Measurements from ENCODE around the gene KIAA0930.
A peak's percentile ranks its signal among the peaks of the same experiment; 100 is the strongest.
"Not testable (repeated sequence)": the region's sequence is repeated elsewhere in the genome, so short reads cannot be mapped to it uniquely, and the experiment has no call there.

KIAA0930 gene

DNA sequence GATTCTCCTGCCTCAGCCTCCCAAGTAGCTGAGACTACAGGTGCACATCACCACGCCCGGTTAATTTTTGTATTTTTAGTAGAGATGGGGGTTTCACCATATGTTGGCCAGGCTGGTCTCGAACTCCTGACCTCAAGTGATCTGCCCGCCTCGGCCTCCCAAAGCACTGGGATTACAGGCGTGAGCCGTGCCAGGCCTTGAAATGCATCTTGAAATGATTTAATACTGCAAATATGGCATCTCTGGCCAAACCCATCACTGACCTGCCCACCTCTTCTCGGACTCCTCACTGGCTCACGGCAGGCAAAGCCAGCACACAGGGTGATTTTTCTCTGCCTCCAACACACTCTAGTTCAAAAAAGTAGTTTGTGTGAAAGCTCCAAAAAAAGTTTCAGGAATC lies 48.9 kb downstream of the KIAA0930 start:
- not testable (repeated sequence) for DNase-seq (ENCODE audit: low read depth, low spot score); H3K4me3 ChIP-seq (ENCODE audit: low read length)

DNA sequence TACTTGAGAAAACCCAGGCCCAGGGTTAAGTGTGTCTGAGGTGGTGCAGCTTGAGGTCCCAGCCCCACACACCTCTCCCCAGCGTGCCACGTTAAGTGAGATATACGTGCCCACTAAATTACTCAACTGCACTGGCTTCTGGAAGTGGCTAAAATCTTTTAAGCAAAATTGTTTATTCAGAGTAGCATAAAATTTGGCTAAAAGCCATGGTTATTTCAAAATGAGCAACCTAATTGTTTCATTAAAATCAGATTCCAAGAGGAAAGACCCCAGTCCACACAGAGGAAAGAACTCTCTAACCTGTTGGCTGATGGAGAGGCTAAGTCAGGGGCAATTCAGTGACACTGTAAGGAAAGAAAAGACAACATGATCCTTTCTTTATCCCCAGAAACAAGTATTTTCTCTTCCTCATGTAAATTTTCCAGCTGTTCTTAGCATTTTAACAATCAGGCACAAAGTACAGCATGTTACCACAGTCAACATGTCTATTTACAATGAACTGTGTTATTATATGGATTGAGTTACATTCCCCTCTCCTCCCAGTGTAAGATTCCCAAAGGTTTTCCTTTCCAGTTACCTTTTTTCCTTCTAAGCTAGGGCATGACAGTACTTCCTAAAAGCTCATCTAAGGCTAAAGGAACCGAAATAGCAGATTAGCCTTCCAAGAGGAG lies 50.4 kb downstream of the KIAA0930 start:
- no peak overlapping the region for H3K4me3 ChIP-seq (ENCODE audit: low read length)
- DNase-seq (ENCODE audit: low read depth, low spot score): no peak

DNA sequence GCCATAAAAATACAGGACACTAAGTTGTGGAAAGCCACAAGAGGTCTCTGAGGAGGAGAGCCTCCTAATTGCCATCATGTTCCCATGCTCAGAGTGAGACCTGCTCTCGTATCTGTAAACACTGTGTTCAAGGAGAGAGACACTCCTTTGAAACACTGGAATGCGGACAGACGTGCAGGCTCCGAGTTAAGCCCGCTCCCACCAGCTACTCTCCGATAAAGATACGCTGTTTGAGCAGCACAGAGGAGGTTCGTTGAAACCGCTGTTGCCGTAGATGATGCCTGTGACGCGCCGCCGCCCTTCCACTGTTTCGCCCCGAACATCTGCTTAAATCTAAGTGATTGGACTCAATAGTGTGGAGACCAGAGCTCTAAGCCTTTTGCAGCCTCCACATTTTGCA lies 51.9 kb downstream of the KIAA0930 start:
- H3K4me3 ChIP-seq (ENCODE audit: low read length): no peak overlapping the region
- no peak for DNase-seq (ENCODE audit: low read depth, low spot score)

DNA sequence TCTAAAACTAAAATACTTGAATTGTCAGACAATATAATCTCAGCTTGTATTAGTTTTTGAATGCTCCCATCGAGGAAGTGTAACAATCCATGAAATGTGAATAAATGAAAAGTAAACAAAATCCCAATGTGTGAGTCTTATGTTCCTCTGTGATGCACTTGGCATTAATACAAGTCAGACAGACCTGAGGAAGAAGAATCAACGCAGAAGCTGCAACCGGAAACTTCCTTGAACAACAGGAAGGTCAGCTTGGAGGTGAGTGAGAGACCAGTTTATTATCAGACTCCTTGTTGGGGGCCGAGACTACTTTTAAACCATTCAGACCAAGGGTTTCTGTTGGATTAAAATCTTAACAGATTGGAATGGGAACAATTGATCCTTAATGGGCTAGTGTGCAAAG lies 52.8 kb downstream of the KIAA0930 start:
- no peak for DNase-seq (ENCODE audit: low read depth, low spot score)

DNA sequence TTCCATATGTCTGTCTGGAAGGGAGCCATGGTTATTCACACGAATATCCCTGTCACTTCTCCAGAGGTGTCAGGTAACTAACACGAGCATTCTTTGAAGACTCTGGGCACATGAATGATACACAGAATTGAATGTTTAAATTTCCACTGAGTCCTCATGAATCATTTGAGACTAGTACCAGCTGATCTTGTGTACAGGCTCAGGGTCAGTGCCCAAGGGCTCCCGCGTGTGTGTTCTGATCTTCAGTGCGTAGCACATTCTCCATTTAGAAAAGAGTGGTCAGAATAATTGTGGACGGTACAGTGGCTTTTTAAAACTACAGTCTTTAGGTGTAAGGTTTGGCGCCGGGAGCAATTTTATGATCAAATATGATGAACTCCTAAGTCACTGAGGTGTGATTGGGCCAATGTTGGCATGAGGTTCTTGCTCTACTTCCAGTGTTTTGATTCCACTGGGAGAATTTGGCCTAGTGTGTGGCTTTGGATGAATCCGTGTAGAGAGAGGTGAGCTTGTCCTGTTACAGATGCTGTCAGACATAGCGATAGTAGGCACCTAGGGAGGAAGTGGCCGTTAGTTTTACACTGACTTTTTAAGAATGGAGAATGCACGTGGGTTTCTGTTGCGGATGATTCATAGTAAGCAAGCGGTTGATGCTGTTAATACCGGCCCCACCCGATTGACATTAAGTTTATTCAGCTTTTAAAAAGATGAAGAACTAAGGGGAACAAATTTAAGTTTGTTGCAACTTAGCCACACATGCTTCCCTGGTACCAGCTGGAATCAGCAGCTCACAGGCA lies 54.8 kb downstream of the KIAA0930 start:
- H3K4me3 ChIP-seq (ENCODE audit: low read length): no peak overlapping the region
- no peak for DNase-seq (ENCODE audit: low read depth, low spot score)

More for the DNA sequence above, 52.8 kb downstream of the KIAA0930 start:
- no peak overlapping the region for H3K4me3 ChIP-seq (ENCODE audit: low read length)

DNA sequence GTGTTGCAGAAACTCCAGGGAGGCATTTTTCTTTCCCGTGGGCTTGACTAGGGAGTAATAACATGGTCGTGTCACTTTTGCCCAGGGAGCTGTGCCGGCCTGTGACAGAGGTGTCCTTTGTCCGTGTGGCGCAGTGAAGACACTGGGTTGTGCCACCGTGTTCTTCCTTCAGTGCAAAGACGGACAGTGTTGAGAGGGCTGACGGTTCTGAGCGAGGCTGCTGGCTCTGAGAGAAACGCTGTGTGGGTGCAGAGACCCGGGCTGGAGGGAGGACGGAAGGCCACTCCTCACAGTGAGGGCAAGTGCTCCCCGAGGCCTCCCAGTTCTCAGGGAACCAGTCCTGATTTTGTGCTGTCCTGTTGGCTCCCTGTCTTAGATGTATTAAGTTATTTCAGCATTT lies 56.7 kb downstream of the KIAA0930 start:
- no peak overlapping the region for H3K4me3 ChIP-seq (ENCODE audit: low read length)
- DNase-seq (ENCODE audit: low read depth, low spot score): no peak

DNA sequence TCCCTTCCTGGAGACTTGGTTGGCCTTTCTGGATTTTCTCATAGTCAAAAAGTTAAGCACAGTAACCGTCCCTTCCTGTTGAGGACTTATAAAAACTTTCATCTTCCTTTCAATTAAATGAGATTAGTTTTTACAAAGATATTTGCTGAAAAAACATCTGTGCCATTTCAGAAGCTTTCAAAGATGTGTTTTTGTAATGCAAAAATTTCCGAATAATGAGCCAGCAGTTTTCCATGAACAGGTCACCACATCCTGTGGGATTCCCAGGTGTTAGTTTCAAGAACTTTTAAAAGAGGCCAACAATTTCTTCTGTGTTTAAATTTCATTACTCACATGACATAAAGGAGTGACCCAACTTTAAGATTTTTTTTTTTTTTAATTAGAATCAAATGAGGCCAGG lies 58.9 kb downstream of the KIAA0930 start:
- DNase-seq (ENCODE audit: low read depth, low spot score): no peak
- H3K4me3 ChIP-seq (ENCODE audit: low read length): no peak overlapping the region

DNA sequence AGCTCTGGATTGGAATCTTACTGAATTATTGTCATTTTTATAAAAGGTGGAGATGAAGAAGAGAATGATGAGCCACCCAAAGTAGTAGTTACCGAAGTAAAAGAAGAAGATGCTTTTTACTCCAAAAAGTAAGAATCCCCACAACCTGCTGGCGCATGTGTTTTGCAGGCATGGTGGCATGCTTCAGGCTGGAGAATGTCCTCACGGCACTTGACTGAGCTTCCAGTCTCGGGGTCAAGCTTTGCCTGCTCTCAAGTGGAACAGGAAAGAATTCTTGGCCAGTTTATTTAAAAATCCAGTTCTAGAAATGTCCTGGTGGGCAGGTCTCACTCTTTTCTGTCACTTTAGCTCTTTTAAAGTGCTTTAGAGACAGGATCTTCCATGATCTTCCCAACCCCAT lies 59.5 kb downstream of the KIAA0930 start:
- no peak for DNase-seq (ENCODE audit: low read depth, low spot score)
- H3K4me3 ChIP-seq (ENCODE audit: low read length): no peak overlapping the region

DNA sequence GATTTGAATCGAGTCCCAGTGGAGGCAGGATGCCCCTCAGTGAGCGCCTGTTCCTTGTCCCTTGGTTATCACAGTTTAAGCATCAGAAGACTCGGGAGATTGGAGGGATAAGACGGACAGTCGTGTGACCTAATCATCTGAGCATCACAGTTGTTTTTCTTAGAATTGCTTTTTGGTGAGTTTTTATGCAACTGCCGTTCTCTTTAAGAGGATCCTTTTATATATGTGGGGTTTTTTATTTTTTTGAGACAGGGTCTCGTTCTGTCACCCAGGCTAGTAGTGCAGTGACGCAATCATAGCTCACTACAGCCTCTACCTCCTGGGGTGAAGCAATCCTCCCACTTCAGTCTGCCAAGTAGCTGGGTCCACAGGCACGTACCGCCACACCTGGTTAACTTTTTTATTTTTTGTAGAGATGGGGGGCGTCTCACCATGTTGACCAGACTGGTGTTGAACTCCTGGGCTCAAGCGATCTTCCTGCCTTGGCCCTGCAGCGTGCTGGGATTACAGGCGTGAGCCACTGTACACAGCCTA lies 60.5 kb downstream of the KIAA0930 start:
- H3K4me3 ChIP-seq (ENCODE audit: low read length): no peak overlapping the region
- DNase-seq (ENCODE audit: low read depth, low spot score): no peak

DNA sequence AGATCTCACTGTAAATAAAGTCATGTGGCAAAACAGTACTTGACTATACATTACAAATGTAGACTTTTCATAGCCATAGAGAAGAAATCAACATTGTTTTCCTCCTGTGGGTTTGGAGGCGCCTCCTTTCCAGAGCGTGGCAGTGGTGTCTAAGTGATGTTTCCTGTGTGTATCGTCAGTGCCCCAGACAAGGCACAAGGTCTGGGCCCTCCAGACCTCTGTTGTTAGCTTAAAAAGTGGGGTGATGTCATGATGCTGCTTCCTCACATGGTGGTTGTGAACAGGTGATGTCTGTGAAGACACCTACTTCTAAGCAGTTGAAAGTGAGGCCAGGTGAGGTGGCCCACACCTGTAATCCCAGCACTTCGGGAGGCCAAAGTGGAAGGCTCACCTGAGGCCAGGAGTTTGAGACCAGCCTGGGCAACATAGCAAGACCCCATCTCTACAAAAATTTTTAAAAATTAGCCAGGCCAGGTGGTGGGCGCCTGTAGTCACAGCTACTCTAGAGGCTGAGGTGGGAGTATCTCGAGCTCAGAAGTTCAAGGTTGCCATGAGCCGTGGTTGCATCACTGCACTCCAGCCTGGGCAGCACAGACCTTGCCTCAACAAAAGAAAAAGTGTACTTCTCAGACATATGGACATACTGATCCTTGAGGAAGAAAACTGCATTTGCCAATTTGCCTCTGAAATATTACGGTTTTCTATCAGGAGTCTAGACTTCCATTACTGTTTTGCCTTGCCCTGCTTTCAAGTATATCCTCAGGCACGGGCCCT lies 61.2 kb downstream of the KIAA0930 start:
- H3K4me3 ChIP-seq (ENCODE audit: low read length): no peak overlapping the region
- no peak for DNase-seq (ENCODE audit: low read depth, low spot score)

DNA sequence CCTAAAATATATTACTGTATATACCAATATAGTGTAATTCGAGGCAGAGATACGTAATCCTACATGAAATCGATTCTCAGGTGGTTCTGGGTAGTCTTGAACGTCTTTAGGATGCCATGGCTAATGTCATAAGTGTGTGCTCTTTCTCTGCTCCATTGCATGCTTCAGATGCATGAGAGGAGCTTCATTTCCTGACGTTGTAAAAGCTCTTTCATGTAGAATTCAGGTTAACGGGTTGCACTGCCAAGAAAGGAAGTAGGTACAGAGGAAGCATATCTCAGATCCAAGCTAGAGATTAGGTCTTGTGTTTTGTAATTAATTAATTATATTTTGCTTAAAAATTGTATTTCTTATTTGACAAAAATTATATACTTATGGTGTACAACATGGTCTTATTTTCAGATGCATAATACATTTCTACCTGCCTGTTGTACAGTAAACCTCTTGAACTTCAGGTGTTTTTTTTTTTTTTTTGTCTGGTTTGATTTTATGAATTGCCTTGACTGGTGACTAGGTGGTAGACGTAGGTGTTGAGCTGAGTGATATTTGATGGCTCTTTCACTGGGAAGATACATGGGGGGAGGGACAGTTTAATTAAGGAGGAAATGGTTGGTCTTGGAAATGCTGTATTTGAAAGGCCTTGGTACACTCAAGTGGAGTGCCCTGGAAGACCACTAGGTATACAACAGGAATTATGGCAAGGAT lies 67.7 kb downstream of the KIAA0930 start:
- H3K4me3 ChIP-seq (ENCODE audit: low read length): peak overlapping the region; percentile 35

DNA sequence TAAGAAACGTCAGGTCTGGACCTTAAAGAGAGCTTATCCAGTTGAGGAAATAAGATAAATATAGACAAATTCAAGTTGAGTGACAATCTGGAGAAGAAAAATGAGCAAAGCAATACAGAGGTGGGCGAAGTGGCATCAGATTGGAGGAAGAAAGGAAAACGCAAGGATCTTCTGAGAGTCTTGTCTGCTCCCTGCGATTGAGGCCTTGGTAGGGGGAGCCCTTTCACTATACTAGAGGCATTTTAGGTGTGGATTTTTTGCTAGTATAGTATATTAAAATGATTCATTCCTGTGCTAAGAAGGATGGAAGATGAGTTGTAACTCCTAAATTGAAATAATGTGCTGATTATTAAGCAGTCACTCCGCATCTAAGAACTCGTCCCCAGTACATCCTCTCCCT lies 68.9 kb downstream of the KIAA0930 start:
- peak overlapping the region; percentile 35 for H3K4me3 ChIP-seq (ENCODE audit: low read length)
- no peak for DNase-seq (ENCODE audit: low read depth, low spot score)

More for the DNA sequence above, 67.7 kb downstream of the KIAA0930 start:
- peak; percentile 92 for DNase-seq (ENCODE audit: low read depth, low spot score)

DNA sequence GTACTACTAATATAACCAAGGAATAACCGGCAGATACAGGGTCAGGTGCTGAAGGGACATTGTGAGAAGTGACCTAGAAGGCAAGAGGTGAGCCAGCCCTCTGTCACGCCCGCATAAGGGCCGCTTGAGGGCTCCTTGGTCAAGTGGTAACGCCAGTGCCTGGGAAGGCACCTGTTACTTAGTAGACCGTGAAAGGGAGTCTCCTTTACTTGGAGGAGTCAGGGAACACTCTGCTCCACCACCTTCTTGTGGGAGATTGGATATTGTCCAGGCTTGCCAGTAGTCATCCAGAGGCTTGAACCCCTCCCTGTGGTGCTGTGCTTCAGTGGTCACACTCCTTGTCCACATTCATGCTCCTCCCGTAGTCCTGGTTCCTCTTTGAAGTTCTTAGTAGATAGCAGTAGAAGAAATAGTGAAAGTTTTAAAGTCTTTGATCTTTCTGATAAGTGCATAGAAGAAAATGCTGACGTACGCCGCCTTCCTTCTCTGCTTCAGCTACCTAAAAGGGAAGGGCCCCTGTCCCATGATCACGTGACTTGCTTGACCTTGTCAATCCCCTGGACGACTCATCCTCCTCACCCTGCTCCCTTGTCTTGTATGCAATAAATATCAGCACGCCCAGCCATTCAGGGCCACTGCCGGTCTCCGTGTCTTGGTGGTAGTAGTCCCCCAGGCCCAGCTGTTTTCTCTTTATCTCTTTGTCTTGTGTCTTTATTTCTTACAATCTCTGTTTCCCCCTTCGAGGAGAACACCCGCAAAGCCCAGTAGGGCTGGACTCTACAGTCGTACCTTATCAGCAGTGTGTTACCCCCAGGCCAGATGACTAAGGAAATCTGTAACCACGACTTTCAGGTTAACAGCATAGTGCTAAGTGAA lies 70.9 kb downstream of the KIAA0930 start:
- peak overlapping the region; percentile 21 for H3K4me3 ChIP-seq (ENCODE audit: low read length)
- no peak for DNase-seq (ENCODE audit: low read depth, low spot score)

DNA sequence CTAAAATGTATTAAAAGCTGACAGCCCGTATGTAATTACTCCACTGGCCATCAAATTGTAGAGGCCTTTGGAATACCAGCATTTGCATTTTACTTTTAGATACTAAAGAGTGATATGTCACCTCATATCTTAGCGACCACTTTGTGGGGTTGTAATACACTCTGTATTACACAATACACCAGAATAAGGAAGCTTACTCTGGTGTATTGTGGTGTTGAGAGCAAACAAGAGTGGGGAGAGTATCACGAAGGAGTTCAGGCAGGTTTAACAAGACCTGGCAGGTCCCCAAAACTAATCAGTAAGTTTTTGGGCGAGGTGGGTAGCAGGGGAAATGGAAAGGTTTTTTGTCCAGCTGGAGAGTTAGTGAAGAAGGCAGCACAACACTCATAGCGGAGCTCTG lies 73.8 kb downstream of the KIAA0930 start:
- DNase-seq (ENCODE audit: low read depth, low spot score): no peak
- H3K4me3 ChIP-seq (ENCODE audit: low read length): no peak overlapping the region

DNA sequence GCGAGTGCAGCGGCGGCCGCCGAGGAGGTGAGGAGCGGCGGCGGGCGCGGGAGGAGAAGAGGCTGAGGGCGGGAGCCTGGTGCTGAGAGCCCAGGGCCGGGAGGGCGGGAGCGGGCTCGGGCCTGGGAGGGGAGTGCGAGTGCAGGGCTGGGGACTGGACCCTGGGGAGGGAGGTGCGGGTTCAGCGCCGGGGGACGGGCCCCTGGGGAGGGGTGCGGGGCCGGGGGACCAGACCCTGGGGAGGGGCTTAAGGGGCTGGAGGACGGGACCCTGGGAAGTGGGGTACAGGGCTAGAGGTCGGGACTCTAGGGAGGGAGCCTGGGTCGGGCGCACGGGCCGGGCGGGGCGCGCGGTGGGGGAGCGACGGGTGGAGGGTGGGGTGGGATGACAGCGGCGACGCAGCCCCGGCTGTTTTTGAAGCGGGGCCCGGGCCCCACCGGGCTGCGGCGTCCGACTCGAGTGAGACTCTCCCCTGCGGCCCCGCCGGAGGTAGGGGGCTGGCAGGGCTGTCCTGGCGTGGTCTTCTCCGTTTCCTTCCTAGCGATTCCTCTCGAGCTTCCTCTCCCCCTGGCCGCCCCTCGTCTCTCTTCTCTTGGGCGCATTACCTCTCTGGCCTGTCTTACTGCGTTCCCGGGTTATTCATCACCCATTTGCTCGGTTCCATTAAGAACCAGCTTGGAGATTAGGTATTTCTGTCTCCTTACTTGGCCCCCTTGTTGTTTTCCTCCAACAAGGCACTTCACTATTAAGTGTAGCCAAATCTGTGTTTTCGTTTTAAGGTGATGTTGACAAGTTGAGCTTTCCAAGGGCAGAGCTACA lies 76.2 kb downstream of the KIAA0930 start:
- no peak for DNase-seq (ENCODE audit: low read depth, low spot score)
- H3K4me3 ChIP-seq (ENCODE audit: low read length): peak overlapping the region; percentile 95

DNA sequence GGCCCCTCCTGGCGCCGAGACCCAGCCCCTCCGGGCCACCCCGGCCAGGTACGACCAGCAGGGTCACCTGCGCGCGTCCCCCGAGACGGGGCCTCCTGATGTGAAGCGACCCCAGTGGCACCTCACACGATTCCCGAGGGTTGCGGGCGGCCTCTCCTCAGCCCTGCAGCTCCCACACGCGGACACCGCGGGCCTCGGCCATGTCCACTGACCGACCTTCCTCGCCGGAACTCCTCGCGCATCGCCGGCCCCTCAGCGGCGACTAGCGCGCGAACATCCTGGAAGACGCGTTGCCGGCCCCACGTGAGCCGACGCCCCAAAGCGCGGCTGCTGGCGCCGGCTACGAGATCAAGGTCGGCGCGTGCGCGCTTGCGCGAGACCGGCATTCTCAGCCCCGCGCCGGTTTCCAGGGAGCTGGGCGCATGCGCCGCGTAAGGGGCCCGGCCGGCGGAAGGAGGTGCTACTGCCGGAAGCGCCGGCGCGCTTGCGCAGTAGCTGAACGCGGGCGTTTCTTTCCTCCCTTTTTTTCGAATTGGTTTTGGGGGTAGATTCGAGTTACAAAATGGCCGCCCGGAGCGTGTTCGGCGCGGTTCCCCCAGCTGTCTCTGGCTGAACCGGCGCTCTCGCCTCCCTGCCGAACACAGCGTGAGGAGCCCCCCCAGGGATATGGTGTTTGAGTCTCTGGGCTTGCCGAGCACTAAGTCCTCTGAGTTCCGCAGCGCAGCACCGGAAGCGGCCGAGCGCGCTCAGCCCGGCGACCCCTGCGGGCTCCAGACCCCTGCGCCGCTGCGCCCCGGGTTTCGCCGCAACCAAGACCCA lies 77.0 kb downstream of the KIAA0930 start, which contains the start of gene NUP50:
Gene NUP50, plus strand, starts transcription at position 475 of the 819 bp plus-strand sequence. CDS start 4,253 bp downstream, outside the sequence.
- peak within 1 kb of the TSS; percentile 95 for H3K4me3 ChIP-seq (ENCODE audit: low read length)
- peak; percentile 96 for DNase-seq (ENCODE audit: low read depth, low spot score)

DNA sequence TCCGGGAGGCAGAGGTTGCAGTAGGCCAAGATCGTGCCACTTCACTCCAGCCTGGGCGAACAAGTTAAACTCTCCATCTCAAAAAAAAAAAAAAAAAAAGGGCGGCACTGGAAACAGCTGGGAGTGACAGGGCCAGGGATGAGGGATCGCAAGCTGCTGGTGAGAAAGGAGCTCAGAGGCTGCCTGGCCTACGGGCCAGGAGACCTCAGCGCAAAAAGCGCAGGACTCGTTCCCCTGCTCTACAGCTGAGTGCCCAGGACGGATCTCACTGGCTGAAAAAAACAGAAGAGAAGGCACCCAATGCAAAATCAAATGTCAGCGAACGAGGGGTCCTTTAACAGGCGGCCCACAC lies 77.6 kb downstream of the KIAA0930 start:
- DNase-seq (ENCODE audit: low read depth, low spot score): no peak
- H3K4me3 ChIP-seq (ENCODE audit: low read length): peak overlapping the region; percentile 95
